Activated T-cell treated with anti-CD3 and anti-CD28 coated beads, Interleukin-2, amount 50 U/mL, for 24 hours (primary cell): ENCODE data around the gene CENPS.
A peak's percentile ranks its signal among the peaks of the same experiment; 100 is the strongest.
"Not testable (repeated sequence)": the region's sequence is repeated elsewhere in the genome, so short reads cannot be mapped to it uniquely, and the experiment has no call there.

Experiments
- DNase-seq: peaks from one replicate; pipeline ENCODE4 v3.0.0-alpha.2; 2020
- H3K27ac Mint-ChIP-seq: 2 replicates; pipeline ENCODE4 v1.8.0; 2020; ENCODE audit warnings: mild to moderate bottlenecking, mixed read lengths
- H3K27me3 Mint-ChIP-seq: 2 replicates; pipeline ENCODE4 v1.8.0; 2020; ENCODE audit warnings: mixed read lengths
- H3K36me3 Mint-ChIP-seq: 2 replicates; pipeline ENCODE4 v1.8.0; 2020; ENCODE audit warnings: low read depth, mixed read lengths
- H3K4me1 Mint-ChIP-seq: 2 replicates; pipeline ENCODE4 v1.8.0; 2020; ENCODE audit warnings: low read depth, mixed read lengths
- H3K4me3 Mint-ChIP-seq: 2 replicates; pipeline ENCODE4 v1.8.0; 2020; ENCODE audit warnings: mild to moderate bottlenecking, moderate library complexity, mixed read lengths
- H3K9me3 Mint-ChIP-seq: 2 replicates; pipeline ENCODE4 v1.8.0; 2020; ENCODE audit warnings: mixed read lengths

Gene CENPS

DNA sequence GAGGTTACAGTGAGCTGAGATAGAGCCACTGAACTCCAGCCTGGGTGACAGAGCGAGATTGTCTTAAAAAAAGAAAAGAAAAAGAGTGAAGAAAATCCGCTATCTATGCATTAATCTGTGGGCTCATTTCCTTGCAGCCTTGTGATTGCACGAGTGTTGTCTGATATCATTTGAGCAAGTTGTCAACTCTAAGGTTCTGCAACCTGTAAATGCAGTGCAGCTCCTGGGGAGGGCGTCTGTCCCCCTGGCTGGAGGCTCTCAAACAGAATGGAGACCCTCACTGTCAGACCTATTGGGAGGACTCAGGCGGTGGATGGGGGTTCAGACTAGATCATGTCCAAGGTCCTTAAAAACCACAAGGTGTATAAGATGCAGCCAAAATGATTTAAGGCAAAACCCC is 25.8 kb downstream of the CENPS start:
- H3K4me1 Mint-ChIP-seq: peaks cover 6% of the 10 kb centered on the region
- H3K27ac Mint-ChIP-seq: no peak overlapping the region
- H3K27me3 Mint-ChIP-seq: no peaks in the 10 kb centered on the region
- H3K36me3 Mint-ChIP-seq: peaks cover 49% of the 10 kb centered on the region
- H3K4me3 Mint-ChIP-seq: no peak overlapping the region
- no peak for DNase-seq
- no peaks in the 10 kb centered on the region for H3K9me3 Mint-ChIP-seq

DNA sequence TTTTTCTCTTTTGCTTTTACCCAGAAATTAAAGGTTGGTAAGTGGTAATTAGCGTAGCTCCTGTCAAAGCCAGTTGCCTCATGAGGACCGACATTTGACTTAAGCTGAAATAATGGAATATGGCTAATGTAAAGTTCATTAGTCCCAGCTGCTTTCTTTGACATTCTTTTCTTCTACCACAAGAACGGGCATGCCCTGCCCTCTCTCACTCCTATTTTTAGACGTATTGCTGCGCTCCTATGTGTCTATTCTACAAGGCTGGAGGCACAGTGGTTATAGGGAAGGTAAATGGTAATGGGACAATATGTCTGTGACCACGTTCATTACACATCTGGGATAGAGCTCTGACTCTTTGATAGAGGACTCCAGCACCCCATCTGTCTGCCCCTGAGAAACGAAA is 26.4 kb downstream of the CENPS start:
- no peak overlapping the region for H3K4me3 Mint-ChIP-seq
- peak overlapping the region; percentile 2 for H3K27ac Mint-ChIP-seq
- peaks cover 6% of the 10 kb centered on the region for H3K4me1 Mint-ChIP-seq
- H3K36me3 Mint-ChIP-seq: peaks cover 55% of the 10 kb centered on the region
- no peaks in the 10 kb centered on the region for H3K27me3 Mint-ChIP-seq
- no peaks in the 10 kb centered on the region for H3K9me3 Mint-ChIP-seq
- no peak for DNase-seq

DNA sequence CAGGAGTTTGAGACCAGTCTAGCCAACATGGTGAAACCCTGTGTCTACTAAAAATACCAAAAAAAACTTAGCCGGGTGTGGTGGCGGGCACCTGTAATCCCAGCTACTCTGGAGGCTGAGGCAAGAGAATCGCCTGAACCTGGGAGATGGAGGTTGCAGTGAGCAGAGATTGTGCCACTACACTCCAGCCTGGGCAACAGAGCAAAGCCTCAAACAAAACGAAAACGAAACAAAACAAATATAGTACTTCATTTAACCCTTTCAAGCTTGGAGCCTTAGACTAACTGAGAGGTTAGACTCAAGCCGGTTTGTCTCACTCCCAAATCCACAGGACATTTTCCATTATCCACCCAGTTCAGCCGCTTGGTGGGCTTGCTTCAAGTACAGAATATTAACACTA is 27.2 kb downstream of the CENPS start:
- not testable (repeated sequence) for H3K9me3 Mint-ChIP-seq, H3K4me3 Mint-ChIP-seq, H3K27me3 Mint-ChIP-seq, DNase-seq, H3K4me1 Mint-ChIP-seq
- Mint-ChIP-seq H3K27ac (peak overlapping the region; percentile 2), H3K36me3 (peaks cover 63% of the 10 kb centered on the region)

DNA sequence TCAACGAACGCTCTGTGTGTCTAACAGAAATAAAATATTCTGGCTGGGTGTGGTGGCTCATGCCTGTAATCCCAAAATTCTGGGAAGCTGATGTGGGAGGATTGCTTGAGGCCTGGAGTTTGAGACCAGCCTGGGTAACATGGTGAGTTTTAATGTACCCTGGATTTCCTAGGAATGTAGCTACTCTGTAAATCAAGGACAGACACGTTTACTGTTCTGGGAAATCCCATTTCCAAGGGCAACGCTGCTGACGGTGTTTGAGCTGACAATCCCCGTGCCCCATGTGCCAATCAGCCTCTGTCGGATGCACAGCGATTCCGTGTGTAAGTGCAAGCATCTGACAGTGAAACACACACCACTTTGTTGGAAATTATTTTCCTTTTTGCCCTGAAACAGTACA is 27.6 kb downstream of the CENPS start:
- Mint-ChIP-seq H3K4me1 (peaks cover 6% of the 10 kb centered on the region), H3K36me3 (peaks cover 68% of the 10 kb centered on the region), H3K9me3 (no peaks in the 10 kb centered on the region), H3K4me3 (no peak overlapping the region), H3K27ac (no peak overlapping the region), H3K27me3 (no peaks in the 10 kb centered on the region)
- no peak for DNase-seq

DNA sequence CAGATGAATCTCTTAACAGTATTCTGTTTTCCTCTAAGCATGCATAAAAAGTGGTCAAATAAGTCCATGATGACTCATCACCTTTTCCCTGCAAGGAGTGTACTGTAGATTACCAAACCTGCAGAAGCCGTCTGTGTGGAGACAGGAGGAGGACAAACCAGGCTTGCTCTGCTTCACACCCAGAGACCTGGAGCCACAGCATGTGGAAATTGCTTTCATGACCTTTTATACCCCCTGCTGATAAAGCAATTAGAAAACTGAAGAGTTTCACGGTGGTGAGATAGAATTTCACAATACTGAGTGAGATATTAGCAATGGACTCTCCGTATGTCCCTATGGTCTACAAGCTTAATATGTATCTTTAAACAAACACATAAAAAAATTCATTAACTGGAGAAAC is 29.0 kb downstream of the CENPS start:
- H3K27me3 Mint-ChIP-seq: no peaks in the 10 kb centered on the region
- peaks cover 75% of the 10 kb centered on the region for H3K36me3 Mint-ChIP-seq
- no peaks in the 10 kb centered on the region for H3K9me3 Mint-ChIP-seq
- no peak for DNase-seq
- peak overlapping the region; percentile 63 for H3K27ac Mint-ChIP-seq
- H3K4me3 Mint-ChIP-seq: no peak overlapping the region
- H3K4me1 Mint-ChIP-seq: peaks cover 6% of the 10 kb centered on the region

DNA sequence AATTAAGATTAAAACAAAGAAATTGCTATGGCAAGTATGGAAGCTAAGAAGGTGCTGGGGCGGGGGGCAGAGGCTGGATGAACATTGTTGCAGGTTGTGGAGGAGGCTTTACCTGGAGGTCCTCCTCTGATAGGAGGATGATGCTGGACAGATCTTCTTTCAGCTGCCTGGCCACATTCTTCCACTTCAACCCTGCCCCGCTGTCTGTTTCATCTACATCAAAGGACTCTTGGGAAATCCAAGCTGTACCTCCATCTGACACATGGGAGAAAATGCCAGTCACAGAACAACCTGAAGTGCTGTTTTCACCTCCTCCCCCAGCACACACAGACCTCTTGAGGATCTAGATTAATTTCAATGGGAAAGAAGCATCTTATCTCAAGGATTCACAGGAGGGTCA is 36.8 kb downstream of the CENPS start:
- peaks cover 83% of the 10 kb centered on the region for H3K36me3 Mint-ChIP-seq
- DNase-seq: no peak
- no peaks in the 10 kb centered on the region for H3K9me3 Mint-ChIP-seq
- no peaks in the 10 kb centered on the region for H3K27me3 Mint-ChIP-seq
- no peak overlapping the region for H3K4me3 Mint-ChIP-seq
- H3K4me1 Mint-ChIP-seq: peaks cover 10% of the 10 kb centered on the region
- peak overlapping the region; percentile 71 for H3K27ac Mint-ChIP-seq

DNA sequence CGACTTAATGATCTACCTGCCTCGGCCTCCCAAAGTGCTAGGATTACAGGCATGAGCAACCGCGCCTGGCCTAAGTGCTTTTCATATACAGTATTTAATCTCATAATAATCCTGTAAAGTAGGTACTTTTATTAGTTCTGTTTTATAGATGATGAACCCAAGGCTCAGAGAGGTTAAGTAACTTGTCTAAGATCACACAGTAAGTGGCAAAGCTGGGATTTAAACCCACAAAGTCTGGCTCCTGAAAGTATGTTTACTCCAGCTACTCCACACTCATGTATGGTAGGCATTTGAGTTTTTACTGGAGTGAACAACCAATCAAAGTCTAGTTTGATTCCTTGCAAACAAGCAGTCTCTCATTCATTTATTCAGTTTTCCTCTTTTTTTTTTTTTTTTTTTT is 39.8 kb downstream of the CENPS start:
- H3K9me3 Mint-ChIP-seq: no peaks in the 10 kb centered on the region
- no peak overlapping the region for H3K27ac Mint-ChIP-seq
- H3K27me3 Mint-ChIP-seq: no peaks in the 10 kb centered on the region
- peaks cover 29% of the 10 kb centered on the region for H3K4me1 Mint-ChIP-seq
- no peak overlapping the region for H3K4me3 Mint-ChIP-seq
- DNase-seq: no peak
- peaks cover 63% of the 10 kb centered on the region for H3K36me3 Mint-ChIP-seq

DNA sequence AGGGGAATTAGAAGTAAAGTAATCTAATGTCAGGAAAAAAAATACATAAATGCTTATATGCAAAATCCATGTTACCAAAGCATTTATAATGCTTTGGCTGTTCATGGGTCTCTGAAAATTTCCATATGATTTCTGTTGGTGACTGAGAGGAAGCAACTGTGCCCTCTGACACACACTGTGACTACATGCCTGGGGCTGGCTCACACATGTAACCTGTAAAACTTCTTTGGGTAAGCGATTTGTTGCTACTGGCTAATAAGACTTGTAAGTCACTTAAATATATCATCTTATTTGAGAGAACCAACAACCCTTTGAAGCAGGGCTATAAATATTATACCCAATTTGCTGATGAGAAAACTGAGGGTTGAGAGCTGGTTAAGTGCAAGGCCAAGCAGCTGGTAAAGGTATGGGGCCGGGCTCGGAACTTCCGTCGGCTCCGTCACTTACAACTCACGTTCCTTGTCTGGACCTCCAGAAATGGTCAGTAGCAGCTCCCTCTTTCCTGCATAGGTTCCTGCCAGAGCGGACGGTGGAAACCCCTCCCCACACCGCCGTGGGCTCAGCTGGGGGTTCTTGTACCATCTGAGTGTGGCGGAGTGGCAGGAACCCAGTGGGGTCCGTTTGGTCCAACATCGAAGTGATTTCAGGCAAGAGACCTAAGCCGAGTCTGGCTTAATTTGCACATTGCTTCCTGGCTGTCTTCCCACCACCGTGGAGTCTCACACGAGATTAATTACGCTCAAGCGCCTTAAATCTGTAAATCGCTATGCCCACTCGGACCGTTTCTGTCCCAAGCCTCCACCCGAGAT is 41.4 kb downstream of the CENPS start:
- peak overlapping the region; percentile 98 for H3K4me3 Mint-ChIP-seq
- peaks cover 57% of the 10 kb centered on the region for H3K36me3 Mint-ChIP-seq
- peak overlapping the region; percentile 98 for H3K27ac Mint-ChIP-seq
- no peaks in the 10 kb centered on the region for H3K9me3 Mint-ChIP-seq
- DNase-seq: no peak
- no peaks in the 10 kb centered on the region for H3K27me3 Mint-ChIP-seq
- H3K4me1 Mint-ChIP-seq: peaks cover 40% of the 10 kb centered on the region

DNA sequence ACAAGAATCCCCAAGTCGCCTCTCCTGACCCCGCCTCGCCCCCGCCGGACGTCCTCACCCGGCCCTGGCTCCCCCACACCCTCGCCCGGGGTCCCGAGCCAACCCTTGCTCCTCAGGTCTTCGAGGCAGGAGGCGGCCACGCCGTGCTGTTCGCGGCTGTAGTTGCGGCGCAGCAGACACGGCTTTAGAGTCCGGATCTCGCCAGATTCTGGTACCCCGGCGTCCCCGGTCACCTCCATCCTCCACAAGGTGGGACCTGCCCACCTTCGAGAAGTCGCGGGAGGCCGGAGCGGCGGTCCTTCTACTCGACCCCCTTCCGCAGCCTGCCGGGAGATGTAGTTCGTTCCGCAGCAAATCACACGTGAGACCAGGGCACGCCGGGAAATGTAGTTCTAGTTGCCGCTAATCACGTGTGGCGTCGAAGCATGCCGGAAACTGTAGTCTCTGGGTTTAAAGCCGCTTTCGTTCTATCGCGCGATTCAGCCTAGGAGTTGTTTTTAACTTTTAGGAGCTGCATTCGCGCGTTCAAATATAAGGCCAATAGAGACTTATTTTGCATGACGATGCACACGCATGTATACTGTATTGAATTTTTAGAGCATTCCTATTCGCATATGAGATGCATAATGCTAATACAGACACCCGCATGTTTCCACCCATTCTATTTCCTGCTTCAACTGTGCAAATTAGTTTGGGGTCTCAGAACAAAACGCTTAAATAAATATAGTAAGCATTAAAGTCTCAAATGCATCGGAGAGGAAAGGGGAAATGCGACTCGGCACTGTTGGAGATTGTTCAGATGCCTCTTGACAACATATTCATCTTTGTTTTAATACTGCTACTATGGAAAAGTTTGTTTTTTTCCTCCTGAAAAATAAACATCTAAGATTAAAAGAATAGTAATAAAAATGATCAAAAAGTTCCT is 42.2 kb downstream of the CENPS start, which contains the start of gene DFFA:
Gene DFFA (minus strand): TSS at position 310 of the 925 bp plus-strand sequence. CDS start 71 bp downstream, at position 239.
- Mint-ChIP-seq H3K27ac (peak within 1 kb of the TSS; percentile 98), H3K27me3 (no peaks in the 10 kb centered on the region), H3K4me1 (peaks cover 46% of the 10 kb centered on the region), H3K36me3 (peaks cover 51% of the 10 kb centered on the region), H3K4me3 (peak within 1 kb of the TSS; percentile 98), H3K9me3 (no peaks in the 10 kb centered on the region)
- DNase-seq: peak; percentile 91

DNA sequence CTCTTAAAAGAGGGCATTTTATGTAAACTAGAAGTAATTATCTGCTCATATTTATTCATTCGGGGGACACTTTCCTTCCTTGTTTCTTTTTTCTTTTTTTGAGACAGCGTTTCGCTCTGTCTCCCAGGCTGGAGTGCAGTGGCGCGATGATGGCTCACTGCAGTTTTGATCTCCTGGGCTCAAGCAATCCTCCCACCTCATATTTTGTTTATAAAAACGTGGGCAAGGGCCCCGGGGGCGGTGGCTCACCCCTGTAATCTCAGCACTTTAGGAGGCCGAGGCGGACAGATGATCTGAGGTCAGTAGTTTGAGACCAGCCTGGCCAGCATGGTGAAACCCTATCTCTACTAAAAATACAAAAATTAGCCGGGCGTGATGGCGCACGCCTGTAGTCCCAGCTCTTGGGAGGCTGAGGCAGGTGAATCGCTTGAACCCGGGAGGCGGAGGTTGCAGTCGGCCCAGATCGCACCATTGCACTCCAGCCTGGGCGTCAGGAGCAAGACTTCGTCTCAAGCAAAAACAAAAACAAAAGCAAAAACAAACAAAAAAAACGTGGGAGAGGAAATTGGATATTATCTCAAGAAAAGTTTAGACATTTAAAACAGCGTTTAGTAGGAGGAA is 43.0 kb downstream of the CENPS start:
- peak overlapping the region; percentile 71 for H3K27ac Mint-ChIP-seq
- peaks cover 46% of the 10 kb centered on the region for H3K36me3 Mint-ChIP-seq
- no peaks in the 10 kb centered on the region for H3K9me3 Mint-ChIP-seq
- H3K27me3 Mint-ChIP-seq: no peaks in the 10 kb centered on the region
- DNase-seq: no peak
- H3K4me3 Mint-ChIP-seq: peak overlapping the region; percentile 98
- H3K4me1 Mint-ChIP-seq: peaks cover 48% of the 10 kb centered on the region

DNA sequence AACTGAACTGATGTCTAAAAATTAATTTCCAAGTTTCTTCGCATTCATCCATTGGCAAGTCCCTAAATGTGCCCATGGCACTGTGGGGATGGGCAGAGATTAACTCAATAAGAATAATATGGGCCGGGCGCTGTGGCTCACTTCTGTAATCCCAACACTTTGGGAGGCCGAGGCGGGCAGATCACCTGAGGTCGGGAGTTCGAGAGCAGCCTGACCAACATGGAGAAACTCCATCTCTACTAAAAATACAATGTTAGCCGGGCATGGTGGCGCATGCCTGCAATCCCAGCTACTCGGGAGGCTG is 44.0 kb downstream of the CENPS start:
- peak overlapping the region; percentile 93 for H3K4me3 Mint-ChIP-seq
- not testable (repeated sequence) for H3K27me3 Mint-ChIP-seq, H3K9me3 Mint-ChIP-seq, DNase-seq
- H3K27ac Mint-ChIP-seq: peak overlapping the region; percentile 90
- peaks cover 46% of the 10 kb centered on the region for H3K4me1 Mint-ChIP-seq
- H3K36me3 Mint-ChIP-seq: peaks cover 38% of the 10 kb centered on the region

DNA sequence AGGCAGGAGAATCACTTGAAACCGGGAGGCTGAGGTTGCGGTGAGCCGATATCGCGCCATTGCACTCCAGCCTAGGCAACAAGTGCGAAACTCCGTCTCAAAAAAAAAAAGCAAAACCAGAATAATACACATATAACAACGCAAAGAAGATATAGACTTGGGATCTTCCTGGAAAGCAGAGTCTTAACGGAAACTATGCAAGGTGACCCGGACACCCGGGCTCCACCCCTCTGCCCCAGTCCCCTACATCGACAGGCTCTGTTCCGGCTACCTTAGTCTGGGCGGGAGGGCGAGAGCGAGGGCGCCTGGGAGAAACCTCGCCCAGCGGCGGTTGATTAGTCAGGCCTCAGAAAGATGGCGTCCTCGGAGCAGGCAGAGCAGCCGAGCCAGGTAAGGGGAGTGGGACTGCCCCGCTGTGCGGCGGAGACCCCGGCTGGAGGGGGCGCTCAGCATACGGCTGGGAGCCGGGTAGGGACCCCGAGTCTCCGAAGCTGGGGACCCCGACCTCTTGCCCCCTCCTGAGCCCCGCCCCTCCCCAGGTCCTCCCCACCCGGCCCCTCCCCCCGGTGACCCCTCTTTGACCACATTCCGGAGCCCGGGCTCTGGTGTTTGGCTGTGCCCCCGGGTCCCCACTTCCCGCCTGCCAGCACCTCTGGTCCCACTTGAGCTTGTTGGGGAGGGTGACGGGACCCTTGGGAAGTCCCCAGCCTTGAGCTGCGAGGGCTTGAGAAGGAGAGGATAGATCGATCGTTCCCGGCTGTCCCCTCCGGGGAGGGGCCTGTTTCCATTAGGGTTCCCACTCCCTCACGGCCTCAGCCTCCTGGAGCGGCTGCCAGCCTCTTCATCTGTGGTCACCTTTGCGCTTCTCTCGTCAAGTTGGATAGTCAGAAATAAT is 44.6 kb downstream of the CENPS start, which contains the start of gene PEX14:
Gene PEX14 (plus strand): TSS at position 338 of the 895 bp plus-strand sequence. CDS start 17 bp downstream, at position 355.
- peak; percentile 90 for DNase-seq
- peaks cover 37% of the 10 kb centered on the region for H3K36me3 Mint-ChIP-seq
- no peaks in the 10 kb centered on the region for H3K27me3 Mint-ChIP-seq
- peak within 1 kb of the TSS; percentile 93 for H3K4me3 Mint-ChIP-seq
- H3K9me3 Mint-ChIP-seq: no peaks in the 10 kb centered on the region
- peak within 1 kb of the TSS; percentile 90 for H3K27ac Mint-ChIP-seq
- peaks cover 48% of the 10 kb centered on the region for H3K4me1 Mint-ChIP-seq

DNA sequence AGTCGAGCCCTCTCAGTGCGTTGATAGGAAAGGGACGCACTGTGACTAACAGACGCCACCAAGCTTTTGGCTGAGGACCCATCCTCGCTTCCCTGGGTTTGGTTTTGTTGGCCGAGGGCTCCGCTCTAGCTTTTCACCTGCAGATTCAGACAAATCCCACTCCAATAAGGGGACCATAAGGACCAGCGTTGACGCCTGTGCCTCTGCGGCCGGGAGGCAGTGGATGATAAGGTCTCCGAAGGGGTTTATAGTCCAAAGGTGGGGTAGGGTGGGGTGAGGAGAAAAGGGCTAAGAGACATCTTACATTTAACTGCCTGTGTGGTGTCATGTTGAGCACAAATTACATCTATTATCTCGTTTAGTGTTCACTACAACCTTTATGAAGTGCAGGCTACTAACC is 45.3 kb downstream of the CENPS start:
- peak overlapping the region; percentile 93 for H3K4me3 Mint-ChIP-seq
- no peak for DNase-seq
- H3K27me3 Mint-ChIP-seq: no peaks in the 10 kb centered on the region
- H3K9me3 Mint-ChIP-seq: no peaks in the 10 kb centered on the region
- H3K36me3 Mint-ChIP-seq: peaks cover 33% of the 10 kb centered on the region
- H3K4me1 Mint-ChIP-seq: peaks cover 48% of the 10 kb centered on the region
- peak overlapping the region; percentile 90 for H3K27ac Mint-ChIP-seq

DNA sequence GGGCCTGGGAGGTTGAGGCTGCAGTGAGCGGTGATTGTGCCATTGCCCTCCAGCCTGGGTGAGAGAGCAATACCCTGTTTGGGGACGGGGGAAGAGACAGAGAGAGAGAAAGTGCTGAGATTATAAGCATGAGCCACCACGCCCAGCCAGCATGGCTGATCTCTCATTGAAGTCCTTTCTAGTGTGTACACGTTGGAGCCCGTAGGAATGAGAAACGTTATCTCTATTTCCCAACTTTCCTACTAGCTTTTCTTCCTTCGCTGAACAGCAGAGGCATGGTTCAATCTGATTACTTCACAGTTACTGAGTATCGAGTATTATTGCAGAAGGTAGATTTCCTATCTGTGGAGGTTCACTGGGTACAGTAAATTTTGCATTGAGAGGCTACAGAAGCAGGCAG is 49.1 kb downstream of the CENPS start:
- H3K27ac Mint-ChIP-seq: no peak overlapping the region

More for the DNA sequence above, 49.1 kb downstream of the CENPS start:
- peaks cover 28% of the 10 kb centered on the region for H3K4me1 Mint-ChIP-seq
- peaks cover 22% of the 10 kb centered on the region for H3K36me3 Mint-ChIP-seq
- H3K4me3 Mint-ChIP-seq: no peak overlapping the region
- H3K27me3 Mint-ChIP-seq: no peaks in the 10 kb centered on the region
- DNase-seq: no peak
- H3K9me3 Mint-ChIP-seq: no peaks in the 10 kb centered on the region
